GM19468 (cell line): ENCODE data around the gene SFTPB.
"Not testable (repeated sequence)": the region's sequence is repeated elsewhere in the genome, so short reads cannot be mapped to it uniquely, and the experiment has no call there.

ENCODE experiments used
- ATAC-seq: cut with Tn5 transposase; IDR thresholded peaks from one replicate; pipeline ENCODE4 v1.9.1; 2021; ENCODE audit warnings: mild to moderate bottlenecking, moderate library complexity, moderate number of reproducible peaks; ENCODE audit not compliant: unreplicated experiment; ENCODE audit errors: extremely low read depth

SFTPB gene

GRCh38 chr2:85621338-85621737 lies 46.7 kb downstream of the SFTPB start:
- no peak for ATAC-seq

GRCh38 chr2:85619617-85620016 lies 48.4 kb downstream of the SFTPB start:
- ATAC-seq: no peak

GRCh38 chr2:85617723-85618122 lies 50.3 kb downstream of the SFTPB start:
- not testable (repeated sequence) for ATAC-seq

GRCh38 chr2:85615413-85615728 lies 52.6 kb downstream of the SFTPB start:
- ATAC-seq: no peak

GRCh38 chr2:85614757-85615156 lies 53.2 kb downstream of the SFTPB start:
- not testable (repeated sequence) for ATAC-seq

GRCh38 chr2:85613717-85614515 lies 54.1 kb downstream of the SFTPB start:
- no peak for ATAC-seq

- no peak for ATAC-seq
These were observed 56.1 kb downstream of the SFTPB start, which contains the start of gene C2orf68 for GRCh38 chr2:85611705-85612587. Gene C2orf68 (minus strand): TSS chr2:85612066. CDS start chr2:85611984, 82 bp downstream.

GRCh38 chr2:85611217-85611704 lies 56.7 kb downstream of the SFTPB start:
- ATAC-seq: no peak
